ENCODE data around the gene SH2B3.

Gene SH2B3

GRCh38 chr12:111451232-111451631 is 45.5 kb downstream of the SH2B3 start:
- no peak for TF ChIP-seq CTCF (IDR thresholded peaks at IDR 0.05)
- Histone ChIP-seq H3K27me3 (no peaks in the 10 kb centered on the region), H3K36me3 (peaks cover 40 to 96% (median 87%) of the 10 kb centered on the region in 3 donors), H3K4me1 (peaks cover 0 to 23% (median 13%) of the 10 kb centered on the region in 4 donors), H3K27ac (no peak overlapping the region), H3K4me3 (no peak overlapping the region), H3K9me3 (no peaks in the 10 kb centered on the region)
- DNase-seq = no peak
- intact Hi-C loops (cut with DNase I; ENCODE audit: low total_unique reads) = no loop called here

- intact Hi-C loops (cut with DNase I; ENCODE audit: low total_unique reads) = no loop called here
- Histone ChIP-seq H3K9me3 (no peaks in the 10 kb centered on the region), H3K36me3 (peaks cover 40 to 96% (median 87%) of the 10 kb centered on the region in 3 donors), H3K4me3 (no peak overlapping the region), H3K27ac (no peak overlapping the region), H3K27me3 (no peaks in the 10 kb centered on the region), H3K4me1 (peaks cover 0 to 18% (median 10%) of the 10 kb centered on the region in 4 donors)
- TF ChIP-seq CTCF (IDR thresholded peaks at IDR 0.05) = peak; percentile 67 to 90
- peak in 1 of 2 donors; percentile 41 for DNase-seq
Observed at GRCh38 chr12:111451649-111452129, 46.0 kb downstream of the SH2B3 start.

GRCh38 chr12:111453071-111453989 is 47.6 kb downstream of the SH2B3 start:
- TF ChIP-seq CTCF (IDR thresholded peaks at IDR 0.05) = no peak
- Histone ChIP-seq H3K27ac (no peak overlapping the region), H3K4me3 (no peak overlapping the region), H3K9me3 (no peaks in the 10 kb centered on the region), H3K4me1 (peaks cover 0 to 13% (median 10%) of the 10 kb centered on the region in 4 donors), H3K36me3 (peaks cover 31 to 95% (median 85%) of the 10 kb centered on the region in 3 donors), H3K27me3 (no peaks in the 10 kb centered on the region)
- intact Hi-C loops (cut with DNase I; ENCODE audit: low total_unique reads) = no loop called here
- DNase-seq = peak in 1 of 2 donors; percentile 61

- H3K4me1 ChIP-seq = peaks cover 0 to 13% (median 10%) of the 10 kb centered on the region in 4 donors
- no peaks in the 10 kb centered on the region for H3K27me3 ChIP-seq
- no peak for TF ChIP-seq CTCF (IDR thresholded peaks at IDR 0.05)
- no peak overlapping the region for H3K27ac ChIP-seq
- intact Hi-C loops (cut with DNase I; ENCODE audit: low total_unique reads) = loop anchor here (2.0 kb wide), 1 partner anchor 58 kb away; no protein-coding TSS in a partner anchor
- H3K4me3 ChIP-seq = no peak overlapping the region
- DNase-seq = peak in 1 of 2 donors; percentile 31
- no peaks in the 10 kb centered on the region for H3K9me3 ChIP-seq
- peaks cover 29 to 94% (median 85%) of the 10 kb centered on the region in 3 donors for H3K36me3 ChIP-seq
Observed at GRCh38 chr12:111454311-111454710, 48.6 kb downstream of the SH2B3 start.

GRCh38 chr12:111454716-111455447 is 49.2 kb downstream of the SH2B3 start:
- TF ChIP-seq CTCF (IDR thresholded peaks at IDR 0.05) = no peak
- H3K9me3 ChIP-seq = no peaks in the 10 kb centered on the region
- intact Hi-C loops (cut with DNase I; ENCODE audit: low total_unique reads) = loop anchor here (2.0 to 5.0 kb wide), 2 partner anchors 58 to 1748 kb away; no protein-coding TSS in a partner anchor
- H3K27me3 ChIP-seq = no peaks in the 10 kb centered on the region
- no peak overlapping the region for H3K27ac ChIP-seq
- peaks cover 0 to 13% (median 10%) of the 10 kb centered on the region in 4 donors for H3K4me1 ChIP-seq
- H3K4me3 ChIP-seq = no peak overlapping the region
- H3K36me3 ChIP-seq = peaks cover 29 to 94% (median 85%) of the 10 kb centered on the region in 3 donors
- peak in 1 of 2 donors; percentile 29 for DNase-seq
